Dedifferentiated amniotic fluid mesenchymal stem cell (primary cell): ENCODE measurements around the gene RFX1.
"Not testable (repeated sequence)": the region's sequence is repeated elsewhere in the genome, so short reads cannot be mapped to it uniquely, and the experiment has no call there.

Experiments used
- DNase-seq: peaks from one replicate; pipeline ENCODE4 v3.0.0-alpha.2; 2016; ENCODE audit errors: extremely low spot score

Gene RFX1

GRCh38 chr19:14006085-14006765 is at the start of gene RFX1:
Gene RFX1, minus strand, starts transcription at chr19:14006320. Its CDS starts 12,477 bp downstream, at chr19:13993843.
- DNase-seq: peak; percentile 100

GRCh38 chr19:14055396-14055795 is 49.3 kb upstream of the RFX1 start:
- no peak for DNase-seq

- no peak for DNase-seq
Measured at GRCh38 chr19:14054721-14055120, 48.6 kb upstream of the RFX1 start.

GRCh38 chr19:14054099-14054498 is 48.0 kb upstream of the RFX1 start:
- no peak for DNase-seq

GRCh38 chr19:14053500-14053899 is 47.4 kb upstream of the RFX1 start:
- DNase-seq: no peak

GRCh38 chr19:14053032-14053431 is 46.9 kb upstream of the RFX1 start:
- no peak for DNase-seq

GRCh38 chr19:14052470-14052869 is 46.4 kb upstream of the RFX1 start:
- no peak for DNase-seq

GRCh38 chr19:14051980-14052379 is 45.9 kb upstream of the RFX1 start:
- DNase-seq: no peak

GRCh38 chr19:14050961-14051360 is 44.8 kb upstream of the RFX1 start:
- DNase-seq: not testable (repeated sequence)

- no peak for DNase-seq
Measured at GRCh38 chr19:14050512-14050911, 44.4 kb upstream of the RFX1 start.

- DNase-seq: no peak
Measured at GRCh38 chr19:14048443-14049153, 42.5 kb upstream of the RFX1 start.

- not testable (repeated sequence) for DNase-seq
Measured at GRCh38 chr19:14047866-14048265, 41.7 kb upstream of the RFX1 start.

GRCh38 chr19:14042659-14043608 is 36.8 kb upstream of the RFX1 start:
- peak; percentile 77 for DNase-seq

- DNase-seq: no peak
Measured at GRCh38 chr19:14039181-14039580, 33.1 kb upstream of the RFX1 start.

- no peak for DNase-seq
Measured at GRCh38 chr19:14035706-14036105, 29.6 kb upstream of the RFX1 start.

- not testable (repeated sequence) for DNase-seq
Measured at GRCh38 chr19:14035159-14035558, 29.0 kb upstream of the RFX1 start.

GRCh38 chr19:14033946-14034345 is 27.8 kb upstream of the RFX1 start:
- no peak for DNase-seq

- DNase-seq: no peak
Measured at GRCh38 chr19:14031719-14032480, 25.8 kb upstream of the RFX1 start, which contains the start of gene IL27RA. Gene IL27RA, plus strand, starts transcription at chr19:14031762. Its CDS starts 111 bp downstream, at chr19:14031873.

GRCh38 chr19:14030997-14031718 is 25.0 kb upstream of the RFX1 start:
- no peak for DNase-seq

- no peak for DNase-seq
Measured at GRCh38 chr19:14028901-14029300, 22.8 kb upstream of the RFX1 start.
